GM12878 (cell line): Measurements from ENCODE around the gene RAD9A. TPM values are rescaled to one million over a fixed set of nuclear protein-coding genes. Genes with fewer than 3 reads are reported as not detected.

Experiments used
- ATF7 ChIP-seq: fragments of 450-650 bp; IDR thresholded peaks from 2 replicates; pipeline ENCODE4 v1.6.1; 2016; ENCODE audit warnings: low read depth, mild to moderate bottlenecking
- BHLHE40 ChIP-seq, 2 experiments: fragments of 450-650 bp in 1 of 2; IDR thresholded peaks; 2 replicates each; pipeline ENCODE4 v1.6.1; 2011 to 2017; ENCODE audit warnings: low read depth in 2 of 2, borderline replicate concordance in 1 of 2, improper control_type of control experiment in 1 of 2, low read length in 1 of 2, mild to moderate bottlenecking in 1 of 2
- BMI1 ChIP-seq: fragments of 450-650 bp; IDR thresholded peaks from 2 replicates; pipeline ENCODE4 v1.6.1; 2016; ENCODE audit warnings: mild to moderate bottlenecking, moderate library complexity, borderline replicate concordance
- CBFB ChIP-seq: IDR thresholded peaks from 2 replicates; pipeline ENCODE4 v1.6.1; 2016; ENCODE audit warnings: antibody characterized with exemption, low read depth
- CBX5 ChIP-seq: sonication (generic); IDR thresholded peaks from 2 replicates; pipeline ENCODE4 v1.6.1; 2016; ENCODE audit warnings: low read depth, moderate library complexity, mild to moderate bottlenecking, inconsistent platforms
- CREM ChIP-seq: IDR thresholded peaks from 2 replicates; pipeline ENCODE4 v1.6.1; 2014; ENCODE audit warnings: antibody characterized with exemption, low read depth
- FOS ChIP-seq: IDR thresholded peaks from 3 replicates; pipeline ENCODE4 v1.6.1; 2011; ENCODE audit warnings: borderline replicate concordance; ENCODE audit not compliant: insufficient read length; ENCODE audit errors: extremely low read depth
- HCFC1 ChIP-seq: fragments of 150-350 bp; IDR thresholded peaks from 2 replicates; pipeline ENCODE4 v1.6.1; 2014; ENCODE audit warnings: low read length
- HDAC2 ChIP-seq: fragments of 200-600 bp; sonication (generic); IDR thresholded peaks from 2 replicates; pipeline ENCODE4 v1.6.1; 2017
- HDGF ChIP-seq: fragments of 450-650 bp; IDR thresholded peaks from 2 replicates; pipeline ENCODE4 v1.6.1; 2016; ENCODE audit warnings: antibody characterized with exemption
- IKZF2 ChIP-seq, 2 experiments: fragments of 450-650 bp; IDR thresholded peaks; 2 replicates each; pipeline ENCODE4 v1.6.1; 2017; ENCODE audit warnings: mild to moderate bottlenecking in 2 of 2, moderate library complexity in 2 of 2
- IRF4 ChIP-seq: IDR thresholded peaks from 2 replicates; pipeline ENCODE4 v1.6.1; 2011; ENCODE audit warnings: low read depth, low read length
- KLF5 ChIP-seq: fragments of 450-650 bp; IDR thresholded peaks from 2 replicates; pipeline ENCODE4 v1.6.1; 2014; ENCODE audit warnings: mild to moderate bottlenecking; ENCODE audit not compliant: partially characterized antibody
- NFIC ChIP-seq: IDR thresholded peaks from 2 replicates; pipeline ENCODE4 v1.6.1; 2012; ENCODE audit warnings: low read depth, mild to moderate bottlenecking, inconsistent platforms, low read length, moderate library complexity
- NFYB ChIP-seq: IDR thresholded peaks from 2 replicates; pipeline ENCODE4 v1.6.1; 2011; ENCODE audit warnings: low read depth, mild to moderate bottlenecking, low read length, improper control_type of control experiment, moderate library complexity; ENCODE audit not compliant: insufficient read depth
- NR2F1 ChIP-seq: fragments of 450-650 bp; conservative IDR thresholded peaks from 2 replicates; pipeline ENCODE4 v1.6.1; 2017; ENCODE audit warnings: mild to moderate bottlenecking
- PAX5 ChIP-seq: IDR thresholded peaks from 2 replicates; pipeline ENCODE4 v1.6.1; 2011; ENCODE audit warnings: low read depth, low read length, borderline replicate concordance
- RAD21 ChIP-seq: IDR thresholded peaks from 2 replicates; pipeline ENCODE4 v1.6.1; 2011; ENCODE audit warnings: mild to moderate bottlenecking, low read depth, low read length, moderate library complexity; ENCODE audit not compliant: insufficient read depth
- RB1 ChIP-seq: fragments of 450-650 bp; formaldehyde crosslinking; IDR thresholded peaks from 2 replicates; pipeline ENCODE4 v1.6.1; 2017; ENCODE audit warnings: mild to moderate bottlenecking, borderline replicate concordance
- RELA ChIP-seq: fragments of 450-650 bp; IDR thresholded peaks from 2 replicates; pipeline ENCODE4 v1.8.0; 2014; ENCODE audit warnings: borderline replicate concordance; ENCODE audit not compliant: partially characterized antibody
- SIN3A ChIP-seq: IDR thresholded peaks from 2 replicates; pipeline ENCODE4 v1.6.1; 2012; ENCODE audit warnings: low read depth, low read length, improper control_type of control experiment
- SMAD5 ChIP-seq: IDR thresholded peaks from 2 replicates; pipeline ENCODE4 v1.6.1; 2016; ENCODE audit warnings: antibody characterized with exemption, low read depth
- ZNF207 ChIP-seq: fragments of 450-650 bp; IDR thresholded peaks from 2 replicates; pipeline ENCODE4 v1.6.1; 2014; ENCODE audit warnings: antibody characterized with exemption, mild to moderate bottlenecking, borderline replicate concordance
- ZNF217 ChIP-seq: fragments of 450-650 bp; IDR thresholded peaks from 2 replicates; pipeline ENCODE4 v1.6.1; 2017; ENCODE audit warnings: antibody characterized with exemption, mild to moderate bottlenecking
- polyA plus RNA-seq, 11 experiments: library from polyadenylated mRNA; depleted of rRNA in 4 of 11; unstranded in 6 of 11; stranded (reverse) in 5 of 11; fragments of >200 nt; fragmentation: Nextera tagmentation in 4 of 11; fragmentation: Illumina TruSeq in 1 of 11; extraction: Ambion mirVana in 4 of 11; extraction: Trizol in 1 of 11; gene quantifications; 1 replicate in 1 of 11; 2 replicates in 10 of 11; pipeline versions ENCODE4 v1.2.1 to v1.2.3, GENCODE V29; 2011 to 2016; ENCODE audit warnings: inconsistent platforms in 2 of 11, missing spikeins in 2 of 11, low read depth in 1 of 11
- total RNA-seq, 4 experiments: library from RNA; depleted of rRNA in 3 of 4; stranded (reverse); fragments of >200 nt in 3 of 4; fragmentation: Illumina TruSeq in 1 of 4; extraction: Trizol in 1 of 4; gene quantifications; 2 replicates each; pipeline versions ENCODE4 v1.2.1 to v1.2.3, GENCODE V29; 2013 to 2021
- TF ChIP-seq, protein P1 (sequence below): fragments of 450-650 bp; IDR thresholded peaks from 2 replicates; pipeline ENCODE4 v1.6.1; 2017; ENCODE audit warnings: mild to moderate bottlenecking, moderate library complexity
- TF ChIP-seq, protein P2 (sequence below): fragments of 450-650 bp; formaldehyde crosslinking; IDR thresholded peaks from 2 replicates; pipeline ENCODE4 v1.4.0; 2020; ENCODE audit warnings: mild to moderate bottlenecking, moderate library complexity

RAD9A gene
- total and polyA plus RNA-seq, 10 of the 15 experiments (the other 5 are each of a cell fraction or from before 2014, with no cell fraction given): 1.1 to 36.2 (median 19.8) TPM

DNA sequence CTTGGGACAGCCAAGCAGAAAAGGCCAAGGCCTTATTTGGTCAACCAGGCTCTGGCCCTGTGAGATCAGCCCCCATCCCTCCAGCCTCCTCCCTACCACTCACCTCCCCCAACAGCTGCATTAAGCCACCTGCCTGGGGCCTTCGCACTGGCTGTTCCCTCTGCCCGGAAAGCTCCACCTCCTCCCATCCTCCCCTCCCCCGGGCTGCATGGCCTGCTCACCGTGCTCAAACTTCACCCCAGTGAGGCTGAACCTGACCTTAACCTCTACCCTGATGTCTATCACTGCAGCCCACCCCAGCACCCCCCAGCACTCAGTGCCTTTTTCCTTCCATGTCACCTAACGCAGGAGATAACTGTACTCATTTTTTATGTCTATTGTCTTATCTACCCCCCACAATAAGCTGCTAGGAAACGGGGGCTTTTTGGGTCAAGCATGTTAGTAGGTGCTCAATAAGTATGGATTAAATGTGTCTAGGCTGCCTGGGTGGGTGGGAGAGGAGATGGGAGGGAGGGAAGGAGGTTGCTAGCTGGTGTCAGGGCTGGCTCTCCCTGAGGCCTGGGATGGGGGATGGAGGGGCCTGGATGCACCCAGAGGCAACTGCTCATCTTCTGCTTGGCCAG lies 44.8 kb downstream of the RAD9A start (continued):
- TF ChIP-seq, protein P1, sequence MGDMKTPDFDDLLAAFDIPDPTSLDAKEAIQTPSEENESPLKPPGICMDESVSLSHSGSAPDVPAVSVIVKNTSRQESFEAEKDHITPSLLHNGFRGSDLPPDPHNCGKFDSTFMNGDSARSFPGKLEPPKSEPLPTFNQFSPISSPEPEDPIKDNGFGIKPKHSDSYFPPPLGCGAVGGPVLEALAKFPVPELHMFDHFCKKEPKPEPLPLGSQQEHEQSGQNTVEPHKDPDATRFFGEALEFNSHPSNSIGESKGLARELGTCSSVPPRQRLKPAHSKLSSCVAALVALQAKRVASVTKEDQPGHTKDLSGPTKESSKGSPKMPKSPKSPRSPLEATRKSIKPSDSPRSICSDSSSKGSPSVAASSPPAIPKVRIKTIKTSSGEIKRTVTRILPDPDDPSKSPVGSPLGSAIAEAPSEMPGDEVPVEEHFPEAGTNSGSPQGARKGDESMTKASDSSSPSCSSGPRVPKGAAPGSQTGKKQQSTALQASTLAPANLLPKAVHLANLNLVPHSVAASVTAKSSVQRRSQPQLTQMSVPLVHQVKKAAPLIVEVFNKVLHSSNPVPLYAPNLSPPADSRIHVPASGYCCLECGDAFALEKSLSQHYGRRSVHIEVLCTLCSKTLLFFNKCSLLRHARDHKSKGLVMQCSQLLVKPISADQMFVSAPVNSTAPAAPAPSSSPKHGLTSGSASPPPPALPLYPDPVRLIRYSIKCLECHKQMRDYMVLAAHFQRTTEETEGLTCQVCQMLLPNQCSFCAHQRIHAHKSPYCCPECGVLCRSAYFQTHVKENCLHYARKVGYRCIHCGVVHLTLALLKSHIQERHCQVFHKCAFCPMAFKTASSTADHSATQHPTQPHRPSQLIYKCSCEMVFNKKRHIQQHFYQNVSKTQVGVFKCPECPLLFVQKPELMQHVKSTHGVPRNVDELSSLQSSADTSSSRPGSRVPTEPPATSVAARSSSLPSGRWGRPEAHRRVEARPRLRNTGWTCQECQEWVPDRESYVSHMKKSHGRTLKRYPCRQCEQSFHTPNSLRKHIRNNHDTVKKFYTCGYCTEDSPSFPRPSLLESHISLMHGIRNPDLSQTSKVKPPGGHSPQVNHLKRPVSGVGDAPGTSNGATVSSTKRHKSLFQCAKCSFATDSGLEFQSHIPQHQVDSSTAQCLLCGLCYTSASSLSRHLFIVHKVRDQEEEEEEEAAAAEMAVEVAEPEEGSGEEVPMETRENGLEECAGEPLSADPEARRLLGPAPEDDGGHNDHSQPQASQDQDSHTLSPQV: 0 out of 2 replicates have a peak, but pooled peaks have one; percentile 38
- TF ChIP-seq CBX5 (no peak), BHLHE40 (IDR thresholded peaks at IDR 0.05; ENCODE audit: borderline replicate concordance in 1 of 2, low read depth in 2 of 2, low read length in 1 of 2) (peak; percentile 50 to 71; a peak in 2 of 4 replicates), NR2F1 (peak; percentile 85), ATF7 (peak; percentile 64), ZNF207 (no peak), HDAC2 (no peak), CREM (peak; percentile 51; the same call in 1 of the 2 replicates), HCFC1 (peak; percentile 37; the same call in 1 of the 2 replicates), BMI1 (peak; percentile 59), PAX5 (peak; percentile 84), RB1 (peak; percentile 49; the same call in 1 of the 2 replicates), SIN3A (no peak; the same call in 1 of the 2 replicates), NFYB (no peak), FOS (no peak), SMAD5 (peak; percentile 56), RELA (no peak), ZNF217 (no peak), IRF4 (peak; percentile 74), IKZF2 (IDR thresholded peaks at IDR 0.05) (peak; percentile 70 to 78), NFIC (no peak), KLF5 (no peak), RAD21 (no peak), CBFB (peak; percentile 58; the same call in 1 of the 2 replicates), HDGF (0 out of 2 replicates have a peak, but pooled peaks have one; percentile 89)
- TF ChIP-seq, protein P2, sequence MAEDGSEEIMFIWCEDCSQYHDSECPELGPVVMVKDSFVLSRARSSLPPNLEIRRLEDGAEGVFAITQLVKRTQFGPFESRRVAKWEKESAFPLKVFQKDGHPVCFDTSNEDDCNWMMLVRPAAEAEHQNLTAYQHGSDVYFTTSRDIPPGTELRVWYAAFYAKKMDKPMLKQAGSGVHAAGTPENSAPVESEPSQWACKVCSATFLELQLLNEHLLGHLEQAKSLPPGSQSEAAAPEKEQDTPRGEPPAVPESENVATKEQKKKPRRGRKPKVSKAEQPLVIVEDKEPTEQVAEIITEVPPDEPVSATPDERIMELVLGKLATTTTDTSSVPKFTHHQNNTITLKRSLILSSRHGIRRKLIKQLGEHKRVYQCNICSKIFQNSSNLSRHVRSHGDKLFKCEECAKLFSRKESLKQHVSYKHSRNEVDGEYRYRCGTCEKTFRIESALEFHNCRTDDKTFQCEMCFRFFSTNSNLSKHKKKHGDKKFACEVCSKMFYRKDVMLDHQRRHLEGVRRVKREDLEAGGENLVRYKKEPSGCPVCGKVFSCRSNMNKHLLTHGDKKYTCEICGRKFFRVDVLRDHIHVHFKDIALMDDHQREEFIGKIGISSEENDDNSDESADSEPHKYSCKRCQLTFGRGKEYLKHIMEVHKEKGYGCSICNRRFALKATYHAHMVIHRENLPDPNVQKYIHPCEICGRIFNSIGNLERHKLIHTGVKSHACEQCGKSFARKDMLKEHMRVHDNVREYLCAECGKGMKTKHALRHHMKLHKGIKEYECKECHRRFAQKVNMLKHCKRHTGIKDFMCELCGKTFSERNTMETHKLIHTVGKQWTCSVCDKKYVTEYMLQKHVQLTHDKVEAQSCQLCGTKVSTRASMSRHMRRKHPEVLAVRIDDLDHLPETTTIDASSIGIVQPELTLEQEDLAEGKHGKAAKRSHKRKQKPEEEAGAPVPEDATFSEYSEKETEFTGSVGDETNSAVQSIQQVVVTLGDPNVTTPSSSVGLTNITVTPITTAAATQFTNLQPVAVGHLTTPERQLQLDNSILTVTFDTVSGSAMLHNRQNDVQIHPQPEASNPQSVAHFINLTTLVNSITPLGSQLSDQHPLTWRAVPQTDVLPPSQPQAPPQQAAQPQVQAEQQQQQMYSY: no peak
